Adrenal gland (tissue), 12 donors: ENCODE results near the gene RPS27. TPM values are rescaled to one million over a fixed set of nuclear protein-coding genes. Genes with fewer than 3 reads are reported as not detected.

Experiments used
- DNase-seq, 7 donors: peaks; one replicate each; pipeline ENCODE4 v3.0.0-alpha.2; 2019 to 2020
- H3K27ac ChIP-seq, 5 donors: fragments of 200-600 bp; sonication (generic) in 4 of 5; 1 replicate in 3 of 5; 2 replicates in 2 of 5; pipeline versions ENCODE4 v1.5.1 to v1.8.0; 2016 to 2020; ENCODE audit warnings: mild to moderate bottlenecking in 1 of 5
- H3K27me3 ChIP-seq: fragments of 200-600 bp; 2 replicates; pipeline ENCODE4 v1.8.0; 2021
- H3K36me3 ChIP-seq, 2 donors: fragments of 200-600 bp; replicated peaks in 1 of 2; 1 replicate in 1 of 2; 2 replicates in 1 of 2; pipeline versions ENCODE4 v1.5.1 to v1.8.0; 2018 to 2022
- H3K4me1 ChIP-seq, 2 donors: fragments of 200-600 bp; replicated peaks in 1 of 2; 1 replicate in 1 of 2; 2 replicates in 1 of 2; pipeline versions ENCODE4 v1.5.1 to v1.8.0; 2018 to 2021
- H3K4me3 ChIP-seq, 4 donors: fragments of 200-600 bp; sonication (generic) in 3 of 4; one replicate each; pipeline ENCODE4 v1.5.1; 2016 to 2018
- H3K9me3 ChIP-seq, 3 donors: fragments of 200-600 bp; sonication (generic) in 1 of 3; replicated peaks in 1 of 3; 1 replicate in 2 of 3; 2 replicates in 1 of 3; pipeline versions ENCODE4 v1.5.1 to v1.8.0; 2016 to 2021
- POLR2A ChIP-seq, 2 donors: fragments of 450-650 bp; IDR thresholded peaks; one replicate each; pipeline ENCODE4 v1.6.1; 2017; ENCODE audit warnings: antibody characterized with exemption in 2 of 2, mild to moderate bottlenecking in 2 of 2, moderate library complexity in 1 of 2
- WGBS, 4 donors: extraction: QIAGEN DNeasy Blood & Tissue Kit in 2 of 4; methylation state at CpG; one replicate each; pipeline versions ENCODE4 v1.1.5 to v1.1.7; 2013 to 2017; 5-methylcytosine and 5-hydroxymethylcytosine counted together
- intact Hi-C, 2 donors: fragments of 100-400 bp; cut with DNase I; formaldehyde crosslinking; loops; one replicate each; pipeline versions ENCODE4 v1.14.1 to v1.15.0; 2022 to 2023
- polyA plus RNA-seq, 3 donors: library from polyadenylated mRNA; stranded (reverse); fragments of 200-250 nt in 2 of 3; fragments of 350-450 nt in 1 of 3; fragmentation: Illumina TruSeq in 1 of 3; extraction: RNeasy Lipid Tissue Mini Kit (QIAGEN cat#74804) in 1 of 3; gene quantifications; one replicate each; pipeline ENCODE4 v1.2.3, GENCODE V29; 2013 to 2014
- total RNA-seq, 9 donors: library from RNA; depleted of rRNA in 4 of 9; stranded (reverse); fragments of >200 nt in 4 of 9; fragments of 120-200 nt in 1 of 9; fragmentation: NEBNext Ultra II Directional in 1 of 9; extraction: Animal tissue kit (Norgen Biotek cat#: 25700) in 1 of 9; gene quantifications; one replicate each; pipeline versions ENCODE4 v1.1.0 to v1.2.4, GENCODE V29; 2013 to 2023
- TF ChIP-seq, protein P1 (sequence below), 6 experiments: fragments of 450-650 bp in 4 of 6; fragments of 200-600 bp in 2 of 6; sonication (generic) in 1 of 6; IDR thresholded peaks; 1 replicate in 5 of 6; 2 replicates in 1 of 6; pipeline versions ENCODE4 v1.5.1 to v1.8.0; 2016 to 2021; ENCODE audit warnings: antibody characterized with exemption in 6 of 6, mild to moderate bottlenecking in 2 of 6, moderate library complexity in 1 of 6
- donor health status: healthy with polysubstance abuse.
- donor health status: Bipolar disorder and iron deficiency.
- donor health status: DM: yes; HTN: yes; CAD: no.
- donor health status: DM: no; HTN: no; CAD: no.
- donor health status: DM: no; HTN: no; CAD: no.
- donor health status: DM: yes; HTN: yes; CAD: no.

RPS27 gene
- total and polyA plus RNA-seq, 12 donors: 943 to 6,436 (median 1,761) TPM

DNA sequence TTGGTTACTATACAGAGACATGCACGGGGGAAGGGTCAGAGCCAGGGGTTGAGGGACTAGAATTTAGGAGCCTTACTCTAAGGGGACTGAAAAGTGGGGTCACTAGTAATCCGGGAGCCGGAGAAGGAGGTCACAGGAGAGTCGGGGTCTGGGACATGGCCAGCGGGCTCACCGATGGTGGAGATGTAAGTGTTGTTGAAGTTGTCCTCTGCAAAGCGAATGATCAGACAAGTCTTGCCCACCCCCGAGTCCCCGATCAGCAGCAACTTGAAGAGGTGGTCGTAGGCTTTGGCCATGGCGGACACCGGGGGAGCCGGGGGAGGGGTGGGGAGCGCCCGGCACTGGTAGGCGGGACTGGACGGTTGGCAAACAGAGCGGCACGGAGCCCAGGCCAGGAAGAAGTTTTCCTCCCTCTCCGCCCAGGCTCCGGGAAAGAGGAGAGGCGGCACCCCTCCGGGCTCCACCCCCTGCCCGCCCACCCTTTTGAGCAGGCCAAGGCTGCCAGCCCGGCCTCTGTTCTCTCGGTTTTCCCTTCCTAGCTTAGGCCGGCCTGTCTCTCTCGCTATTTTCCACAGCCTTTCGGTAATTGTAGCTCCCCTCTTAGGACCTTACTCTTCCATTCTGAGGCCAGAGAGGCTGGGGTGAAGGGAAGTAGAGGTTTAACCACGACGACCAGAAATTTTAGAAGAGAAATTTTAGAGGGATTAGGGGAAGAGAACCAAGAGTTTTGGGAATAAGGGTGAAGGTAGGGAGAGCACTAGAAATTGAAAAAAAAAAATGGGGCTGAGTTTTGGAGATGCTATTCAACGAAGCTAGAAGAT, 4.4 kb upstream of the RPS27 start, which contains the start of gene RAB13:
Gene RAB13 (minus strand): TSS at position 399 of the 821 bp plus-strand sequence. CDS start 103 bp downstream, at position 296.
- H3K36me3 ChIP-seq: peaks cover 0 to 11% of the 10 kb centered on the region in 2 donors
- no peaks in the 10 kb centered on the region for H3K27me3 ChIP-seq
- no peaks in the 10 kb centered on the region for H3K9me3 ChIP-seq
- H3K4me1 ChIP-seq: peaks cover 15 to 29% of the 10 kb centered on the region in 2 donors
- 0 to 6% (median 1%) methylated on average over 13 to 31 of the region's 32 CpGs for WGBS, 4 donors
- H3K4me3 ChIP-seq: peak within 1 kb of the TSS in 3 of 4 donors; percentile 53 to 84 (median 70)
- peak within 1 kb of the TSS; percentile 67 to 90 (median 88) for H3K27ac ChIP-seq
- DNase-seq: peak; percentile 87 to 92 (median 89)
- peak in 1 of 2 donors; percentile 60 for TF ChIP-seq POLR2A (IDR thresholded peaks at IDR 0.05)
- TF ChIP-seq, protein P1, sequence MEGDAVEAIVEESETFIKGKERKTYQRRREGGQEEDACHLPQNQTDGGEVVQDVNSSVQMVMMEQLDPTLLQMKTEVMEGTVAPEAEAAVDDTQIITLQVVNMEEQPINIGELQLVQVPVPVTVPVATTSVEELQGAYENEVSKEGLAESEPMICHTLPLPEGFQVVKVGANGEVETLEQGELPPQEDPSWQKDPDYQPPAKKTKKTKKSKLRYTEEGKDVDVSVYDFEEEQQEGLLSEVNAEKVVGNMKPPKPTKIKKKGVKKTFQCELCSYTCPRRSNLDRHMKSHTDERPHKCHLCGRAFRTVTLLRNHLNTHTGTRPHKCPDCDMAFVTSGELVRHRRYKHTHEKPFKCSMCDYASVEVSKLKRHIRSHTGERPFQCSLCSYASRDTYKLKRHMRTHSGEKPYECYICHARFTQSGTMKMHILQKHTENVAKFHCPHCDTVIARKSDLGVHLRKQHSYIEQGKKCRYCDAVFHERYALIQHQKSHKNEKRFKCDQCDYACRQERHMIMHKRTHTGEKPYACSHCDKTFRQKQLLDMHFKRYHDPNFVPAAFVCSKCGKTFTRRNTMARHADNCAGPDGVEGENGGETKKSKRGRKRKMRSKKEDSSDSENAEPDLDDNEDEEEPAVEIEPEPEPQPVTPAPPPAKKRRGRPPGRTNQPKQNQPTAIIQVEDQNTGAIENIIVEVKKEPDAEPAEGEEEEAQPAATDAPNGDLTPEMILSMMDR (IDR thresholded peaks at IDR 0.05): no peak
- intact Hi-C loops: loop anchor here (5.0 to 10.0 kb wide), 2 partner anchors 189 to 301 kb away; no protein-coding TSS in a partner anchor

DNA sequence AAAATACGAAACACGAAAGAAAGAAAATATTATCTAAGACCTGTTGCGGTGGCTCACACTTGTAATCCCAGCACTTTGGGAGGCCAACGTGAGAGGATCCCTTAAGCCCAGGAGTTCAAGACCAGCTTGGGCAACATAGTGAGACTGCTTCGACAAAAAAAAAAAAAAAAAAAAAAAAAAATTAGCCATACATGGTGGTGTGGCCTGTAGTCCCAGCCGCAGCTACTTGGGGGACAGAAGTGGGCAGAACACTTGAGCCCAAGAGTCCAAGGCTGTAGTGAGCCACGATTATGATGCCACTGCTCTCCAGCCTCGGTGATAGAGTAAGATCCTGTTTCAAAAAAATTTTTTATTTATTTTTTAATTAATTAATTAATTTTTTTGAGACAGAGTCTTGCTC, 2.9 kb upstream of the RPS27 start:
- no peak for DNase-seq
- H3K27me3 ChIP-seq: no peaks in the 10 kb centered on the region
- H3K27ac ChIP-seq: peak overlapping the region in 1 of 5 donors; percentile 89
- intact Hi-C loops: loop anchor here (5.0 to 10.0 kb wide), 2 partner anchors 190 to 303 kb away; no protein-coding TSS in a partner anchor
- H3K4me1 ChIP-seq: peaks cover 25 to 43% of the 10 kb centered on the region in 2 donors
- no peak for TF ChIP-seq POLR2A (IDR thresholded peaks at IDR 0.05)
- TF ChIP-seq, protein P1 (IDR thresholded peaks at IDR 0.05): no peak
- no peaks in the 10 kb centered on the region for H3K9me3 ChIP-seq
- WGBS, 4 donors: 83 to 89% (median 87%) methylated on average over 8 of the region's 8 CpGs
- no peak overlapping the region for H3K4me3 ChIP-seq
- H3K36me3 ChIP-seq: peaks cover 0 to 18% of the 10 kb centered on the region in 2 donors

DNA sequence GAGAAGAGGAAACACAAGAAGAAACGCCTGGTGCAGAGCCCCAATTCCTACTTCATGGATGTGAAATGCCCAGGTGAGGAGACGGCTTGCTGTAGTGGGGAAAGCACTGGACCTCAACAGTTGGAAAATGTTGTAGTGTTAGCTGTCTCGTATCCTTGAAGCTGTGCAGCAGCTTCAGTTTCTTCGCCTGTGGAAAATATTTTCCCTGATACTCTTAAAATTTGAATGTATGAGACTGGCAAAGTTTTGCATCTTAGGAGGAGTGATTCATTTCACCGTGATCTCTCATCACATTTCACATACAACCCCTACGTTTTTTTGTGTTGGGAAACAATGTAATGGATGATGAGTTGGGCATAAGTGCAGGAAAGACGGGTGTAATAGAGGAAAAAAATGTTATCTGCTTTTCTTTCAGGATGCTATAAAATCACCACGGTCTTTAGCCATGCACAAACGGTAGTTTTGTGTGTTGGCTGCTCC, 629 bp downstream of the RPS27 start:
- no peaks in the 10 kb centered on the region for H3K9me3 ChIP-seq
- no peak for TF ChIP-seq POLR2A (IDR thresholded peaks at IDR 0.05)
- TF ChIP-seq, protein P1 (IDR thresholded peaks at IDR 0.05): no peak
- peaks cover 0 to 40% of the 10 kb centered on the region in 2 donors for H3K36me3 ChIP-seq
- H3K4me1 ChIP-seq: peaks cover 10 to 39% of the 10 kb centered on the region in 2 donors
- intact Hi-C loops: no loop called here
- peak overlapping the region; percentile 25 to 87 (median 70) for H3K4me3 ChIP-seq
- H3K27ac ChIP-seq: peak overlapping the region in 4 of 5 donors; percentile 84 to 98 (median 92)
- 5 to 8% (median 6%) methylated on average over 9 of the region's 9 CpGs for WGBS, 4 donors
- no peaks in the 10 kb centered on the region for H3K27me3 ChIP-seq
- DNase-seq: no peak

DNA sequence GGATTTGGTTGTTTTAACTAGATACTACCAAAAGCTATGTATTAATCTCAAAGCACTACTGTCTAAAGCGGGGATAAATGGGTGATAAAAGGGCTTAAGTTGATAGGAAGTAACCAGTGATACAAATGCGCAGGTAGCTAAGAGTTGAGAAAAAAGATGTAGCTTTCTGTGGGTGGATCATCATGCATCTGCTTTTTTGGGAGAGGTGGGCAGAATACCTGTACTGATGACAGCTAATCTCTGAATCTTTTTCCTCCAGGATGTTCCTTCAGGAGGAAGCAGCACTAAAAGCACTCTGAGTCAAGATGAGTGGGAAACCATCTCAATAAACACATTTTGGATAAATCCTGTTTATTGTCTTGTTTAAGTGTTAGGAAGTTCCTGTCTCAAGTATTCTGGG, 1.2 kb downstream of the RPS27 start:
- Histone ChIP-seq H3K27ac (peak overlapping the region in 3 of 5 donors; percentile 88 to 98 (median 96)), H3K36me3 (peaks cover 0 to 40% of the 10 kb centered on the region in 2 donors), H3K9me3 (no peaks in the 10 kb centered on the region), H3K4me3 (peak overlapping the region in 2 of 4 donors; percentile 69 to 70), H3K27me3 (no peaks in the 10 kb centered on the region), H3K4me1 (peaks cover 10 to 33% of the 10 kb centered on the region in 2 donors)
- TF ChIP-seq, protein P1 (IDR thresholded peaks at IDR 0.05): no peak
- TF ChIP-seq POLR2A (IDR thresholded peaks at IDR 0.05): no peak
- intact Hi-C loops: no loop called here
- no peak for DNase-seq
- 79 to 92% (median 89%) methylated on average over 2 of the region's 2 CpGs for WGBS, 4 donors
